GM10847 (cell line): ENCODE data around the gene DCTD.

ENCODE experiments used
- POLR2A ChIP-seq: IDR thresholded peaks from 2 replicates; pipeline ENCODE4 v1.6.1; 2011; ENCODE audit not compliant: insufficient read length; ENCODE audit errors: extremely low read depth

Gene DCTD

GRCh38 chr4:182847576-182848450, 69.4 kb downstream of the DCTD start:
- no peak for TF ChIP-seq POLR2A

- no peak for TF ChIP-seq POLR2A
Measured at GRCh38 chr4:182846036-182846435, 71.2 kb downstream of the DCTD start.

GRCh38 chr4:182845618-182846017, 71.6 kb downstream of the DCTD start:
- TF ChIP-seq POLR2A: no peak

- TF ChIP-seq POLR2A: no peak
Measured at GRCh38 chr4:182843808-182844325, 73.3 kb downstream of the DCTD start.

GRCh38 chr4:182842759-182843390, 74.3 kb downstream of the DCTD start:
- no peak for TF ChIP-seq POLR2A

GRCh38 chr4:182842104-182842600, 75.0 kb downstream of the DCTD start:
- TF ChIP-seq POLR2A: no peak

GRCh38 chr4:182840108-182840507, 77.1 kb downstream of the DCTD start:
- no peak for TF ChIP-seq POLR2A
